Fibroblast of pulmonary artery (primary cell): ENCODE measurements around the gene SOX10.

Experiments
- DNase-seq: peaks from one replicate; pipeline ENCODE4 v3.0.0-alpha.2; 2010; ENCODE audit warnings: low read depth
- H3K4me3 ChIP-seq: replicated peaks from 2 replicates; pipeline ENCODE4 v1.5.1; 2011; ENCODE audit warnings: low read depth, mild to moderate bottlenecking, control low read depth, low read length, moderate library complexity
- CTCF ChIP-seq: IDR thresholded peaks from 2 replicates; pipeline ENCODE4 v1.5.1; 2011; ENCODE audit warnings: mild to moderate bottlenecking, control low read depth, low read length, inconsistent platforms; ENCODE audit errors: missing control alignments

The SOX10 gene

GRCh38 chr22:37991731-37992442, 7.5 kb upstream of the SOX10 start:
- TF ChIP-seq CTCF: no peak
- H3K4me3 ChIP-seq: no peak overlapping the region
- no peak for DNase-seq

- TF ChIP-seq CTCF: no peak
- no peak for DNase-seq
- no peak overlapping the region for H3K4me3 ChIP-seq
These were observed 6.5 kb upstream of the SOX10 start for GRCh38 chr22:37990862-37991261.

- DNase-seq: no peak
- TF ChIP-seq CTCF: no peak
- H3K4me3 ChIP-seq: no peak overlapping the region
These were observed 5.9 kb upstream of the SOX10 start for GRCh38 chr22:37990301-37990700.

- TF ChIP-seq CTCF: no peak
- no peak overlapping the region for H3K4me3 ChIP-seq
- DNase-seq: no peak
These were observed 5.0 kb upstream of the SOX10 start for GRCh38 chr22:37989146-37990045.

GRCh38 chr22:37986371-37986770, 2.0 kb upstream of the SOX10 start:
- TF ChIP-seq CTCF: no peak
- H3K4me3 ChIP-seq: no peak overlapping the region
- DNase-seq: no peak

GRCh38 chr22:37985751-37986281, 1.5 kb upstream of the SOX10 start:
- no peak for DNase-seq
- H3K4me3 ChIP-seq: no peak overlapping the region
- TF ChIP-seq CTCF: no peak
